T-helper 9 cell (primary cell): ENCODE data around the gene TPP1.

ENCODE experiments used
- DNase-seq: peaks from one replicate; pipeline ENCODE4 v3.0.0-alpha.2; 2020
- total RNA-seq, 2 donors: gene quantifications; one replicate each; lab custom pipeline; 2026; lab: John Stamatoyannopoulos, UW

Gene TPP1
- 10.9 to 35.5 reads per million in 2 donors for total RNA-seq

GRCh38 chr11:6619004-6619745 is at the start of gene TPP1:
TSS of gene TPP1 (minus strand) at chr11:6619422. CDS start at chr11:6619400, 22 bp downstream.
- peak; percentile 80 for DNase-seq

GRCh38 chr11:6667733-6668374 is 48.6 kb upstream of the TPP1 start:
- no peak for DNase-seq

- DNase-seq, result no peak
These were observed 47.3 kb upstream of the TPP1 start for GRCh38 chr11:6666302-6667183.

- no peak for DNase-seq
These were observed 45.3 kb upstream of the TPP1 start for GRCh38 chr11:6664551-6664950.

- no peak for DNase-seq
These were observed 44.7 kb upstream of the TPP1 start for GRCh38 chr11:6663794-6664469.

GRCh38 chr11:6660712-6661111 is 41.5 kb upstream of the TPP1 start:
- DNase-seq, result no peak

- no peak for DNase-seq
These were observed 39.4 kb upstream of the TPP1 start for GRCh38 chr11:6658647-6659046.

GRCh38 chr11:6657346-6657745 is 38.1 kb upstream of the TPP1 start:
- DNase-seq, result no peak

GRCh38 chr11:6656936-6657335 is 37.7 kb upstream of the TPP1 start:
- DNase-seq, result no peak

- DNase-seq, result no peak
These were observed 37.3 kb upstream of the TPP1 start for GRCh38 chr11:6656584-6656915.

GRCh38 chr11:6655790-6656583 is 36.8 kb upstream of the TPP1 start, which contains the start of gene DCHS1:
TSS of gene DCHS1 (minus strand) at chr11:6655809. CDS start at chr11:6641613, 14,196 bp downstream.
- DNase-seq, result peak; percentile 37

GRCh38 chr11:6655020-6655789 is 36.0 kb upstream of the TPP1 start:
- DNase-seq, result no peak

GRCh38 chr11:6654281-6655019 is 35.2 kb upstream of the TPP1 start:
- no peak for DNase-seq

GRCh38 chr11:6653656-6654055 is 34.4 kb upstream of the TPP1 start:
- no peak for DNase-seq

GRCh38 chr11:6653097-6653496 is 33.9 kb upstream of the TPP1 start:
- DNase-seq, result no peak

- no peak for DNase-seq
These were observed 33.0 kb upstream of the TPP1 start for GRCh38 chr11:6652182-6652581.

GRCh38 chr11:6650980-6651379 is 31.8 kb upstream of the TPP1 start:
- DNase-seq, result no peak

GRCh38 chr11:6650104-6650503 is 30.9 kb upstream of the TPP1 start:
- DNase-seq, result no peak

- DNase-seq, result no peak
These were observed 29.3 kb upstream of the TPP1 start for GRCh38 chr11:6648501-6648900.

- DNase-seq, result no peak
These were observed 28.6 kb upstream of the TPP1 start for GRCh38 chr11:6647836-6648235.
